PC-3 (cell line): Measurements from ENCODE around the gene PREX1. TPM values are rescaled to one million over a fixed set of nuclear protein-coding genes. Genes with fewer than 3 reads are reported as not detected.

Source experiments
- ATAC-seq: fragments of 200-7000 bp; cut with Tn5 transposase; 2 replicates; pipeline ENCODE4 v1.9.1; 2020; ENCODE audit warnings: mild to moderate bottlenecking, moderate library complexity
- BruUV-seq: library from RNA; stranded (reverse); fragments of 400-500 nt; replicated peaks from 2 replicates; lab custom pipeline; 2021; lab: Mats Ljungman, UMichigan
- CTCF ChIA-PET: fragments of 300-600 bp; sonication (Branson Sonifier 250); formaldehyde crosslinking; loops from one replicate; lab custom pipeline; 2022; ENCODE audit warnings: antibody characterized with exemption; lab: Charles Lee
- POLR2A ChIA-PET: fragments of 300-600 bp; sonication (Branson Sonifier 250); formaldehyde crosslinking; loops from one replicate; lab custom pipeline; 2022; ENCODE audit warnings: antibody characterized with exemption; ENCODE audit not compliant: unreplicated experiment; lab: Charles Lee
- DNase-seq: peaks from one replicate; pipeline ENCODE4 v3.0.0-alpha.2; 2015
- H2AFZ ChIP-seq: fragments of 300-600 bp; sonication (generic); 2 replicates; pipeline ENCODE4 v1.6.0; 2016; ENCODE audit warnings: antibody characterized with exemption, low read length
- H3F3A ChIP-seq: fragments of 300-600 bp; sonication (generic); one replicate; pipeline ENCODE4 v1.6.0; 2017; ENCODE audit warnings: antibody characterized with exemption, low read length, control low read depth, mild to moderate bottlenecking; ENCODE audit not compliant: unreplicated experiment
- H3K27ac ChIP-seq: fragments of 300-600 bp; sonication (generic); 2 replicates; pipeline ENCODE4 v1.5.1; 2016; ENCODE audit warnings: mild to moderate bottlenecking, low read length
- H3K27me3 ChIP-seq: fragments of 300-600 bp; sonication (generic); 2 replicates; pipeline ENCODE4 v1.6.1; 2016; ENCODE audit warnings: low read length, mixed read lengths
- H3K36me3 ChIP-seq: fragments of 300-600 bp; sonication (generic); 2 replicates; pipeline ENCODE4 v1.6.1; 2016; ENCODE audit warnings: low read depth, mixed run types, low read length, mixed read lengths
- H3K4me1 ChIP-seq: fragments of 300-600 bp; sonication (generic); 2 replicates; pipeline ENCODE4 v1.5.1; 2016; ENCODE audit warnings: low read length; ENCODE audit not compliant: insufficient read depth
- H3K4me2 ChIP-seq: fragments of 300-600 bp; sonication (generic); 2 replicates; pipeline ENCODE4 v1.6.0; 2016; ENCODE audit warnings: low read length
- H3K4me3 ChIP-seq: fragments of 300-600 bp; sonication (generic); 2 replicates; pipeline ENCODE4 v1.5.1; 2016; ENCODE audit warnings: mild to moderate bottlenecking, low read length, mixed read lengths
- H3K79me2 ChIP-seq: fragments of 300-600 bp; sonication (generic); 2 replicates; pipeline ENCODE4 v1.6.1; 2017; ENCODE audit warnings: low read length, mixed read lengths
- H3K9ac ChIP-seq: fragments of 300-600 bp; sonication (generic); 2 replicates; pipeline ENCODE4 v1.6.0; 2016; ENCODE audit warnings: mild to moderate bottlenecking, low read length
- H3K9me2 ChIP-seq: fragments of 300-600 bp; sonication (generic); replicated peaks from 2 replicates; pipeline ENCODE4 v1.6.1; 2016; ENCODE audit warnings: mixed run types, low read length, mixed read lengths
- H3K9me3 ChIP-seq: fragments of 300-600 bp; sonication (generic); 2 replicates; pipeline ENCODE4 v1.6.1; 2016; ENCODE audit warnings: low read length, mixed read lengths
- H4K20me1 ChIP-seq: fragments of 300-600 bp; sonication (generic); 2 replicates; pipeline ENCODE4 v1.6.1; 2016; ENCODE audit warnings: low read length, mixed read lengths
- CTCF ChIP-seq: fragments of 300-600 bp; sonication (generic); conservative IDR thresholded peaks from 2 replicates; pipeline ENCODE4 v1.5.1; 2017; ENCODE audit warnings: antibody characterized with exemption, low read depth, mild to moderate bottlenecking, low read length
- EZH2 ChIP-seq: fragments of 300-600 bp; sonication (generic); IDR thresholded peaks from one replicate; pipeline ENCODE4 v1.6.1; 2017; ENCODE audit warnings: antibody characterized with exemption, mild to moderate bottlenecking, low read length; ENCODE audit not compliant: unreplicated experiment
- EZH2phosphoT487 ChIP-seq: fragments of 300-600 bp; sonication (generic); IDR thresholded peaks from 2 replicates; pipeline ENCODE4 v1.6.1; 2018; ENCODE audit warnings: mild to moderate bottlenecking, antibody characterized with exemption, low read length, borderline replicate concordance
- intact Hi-C: fragments of 100-400 bp; cut with micrococcal nuclease; formaldehyde crosslinking; loops from 2 replicates; pipeline ENCODE4 v1.9.0; 2023
- total RNA-seq: library from RNA; depleted of rRNA; stranded (reverse); fragments of >200 nt; gene quantifications from 2 replicates; pipeline ENCODE4 v1.2.3, GENCODE V29; 2014

Gene PREX1
- total RNA-seq, 1 experiment from 2014 or later, result 22.1 TPM

- no peaks in the 10 kb centered on the region for H4K20me1 ChIP-seq
- DNase-seq (no peak), ATAC-seq (no peak)
- H3K4me3 ChIP-seq, result no peak overlapping the region
- no peaks in the 10 kb centered on the region for H3K36me3 ChIP-seq
- H3F3A ChIP-seq, result no peaks in the 10 kb centered on the region
- intact Hi-C loops, result no loop called here
- BruUV-seq, result no TSS peak
- H2AFZ ChIP-seq, result no peak overlapping the region
- H3K9me3 ChIP-seq, result 0 out of 2 replicates have a peak, but pooled peaks cover 6% of the 10 kb centered on the region
- H3K27ac ChIP-seq, result no peak overlapping the region
- no peaks in the 10 kb centered on the region for H3K79me2 ChIP-seq
- H3K4me2 ChIP-seq, result no peak overlapping the region
- TF ChIP-seq EZH2phosphoT487, result no peak
- H3K9ac ChIP-seq, result no peak overlapping the region
- H3K27me3 ChIP-seq, result peaks cover 32% of the 10 kb centered on the region
- ChIA-PET POLR2A (no interaction called here), CTCF (no interaction called here)
- no peaks in the 10 kb centered on the region for H3K9me2 ChIP-seq
- H3K4me1 ChIP-seq, result no peaks in the 10 kb centered on the region
These were observed 230.1 kb downstream of the PREX1 start for GRCh38 chr20:48597521-48598302.

- Histone ChIP-seq H3K27me3 (peaks cover 32% of the 10 kb centered on the region), H3K9me3 (no peaks in the 10 kb centered on the region), H2AFZ (no peak overlapping the region), H3K9ac (no peak overlapping the region), H3F3A (no peaks in the 10 kb centered on the region), H3K4me3 (no peak overlapping the region), H3K36me3 (no peaks in the 10 kb centered on the region), H3K9me2 (no peaks in the 10 kb centered on the region), H3K4me2 (no peak overlapping the region), H3K27ac (no peak overlapping the region), H3K79me2 (no peaks in the 10 kb centered on the region), H3K4me1 (no peaks in the 10 kb centered on the region), H4K20me1 (no peaks in the 10 kb centered on the region)
- BruUV-seq, result no TSS peak
- ATAC-seq, result no peak
- intact Hi-C loops, result no loop called here
- DNase-seq, result no peak
- POLR2A ChIA-PET, result no interaction called here
- CTCF ChIA-PET, result no interaction called here
- TF ChIP-seq EZH2phosphoT487 (no peak), CTCF (no peak), EZH2 (no peak)
These were observed 231.4 kb downstream of the PREX1 start for GRCh38 chr20:48596334-48596898.

- Histone ChIP-seq H3K79me2 (no peaks in the 10 kb centered on the region), H3K4me2 (no peak overlapping the region), H3K9me3 (no peaks in the 10 kb centered on the region), H2AFZ (no peak overlapping the region), H3K4me3 (no peak overlapping the region), H3F3A (no peaks in the 10 kb centered on the region), H3K27ac (no peak overlapping the region), H3K36me3 (no peaks in the 10 kb centered on the region), H3K9me2 (no peaks in the 10 kb centered on the region), H3K9ac (no peak overlapping the region), H4K20me1 (no peaks in the 10 kb centered on the region), H3K4me1 (no peaks in the 10 kb centered on the region), H3K27me3 (peaks cover 28% of the 10 kb centered on the region)
- no TSS peak for BruUV-seq
- DNase-seq (no peak), ATAC-seq (peak; percentile 69)
- ChIA-PET CTCF (no interaction called here), POLR2A (no interaction called here)
- TF ChIP-seq CTCF (no peak), EZH2phosphoT487 (no peak), EZH2 (no peak)
- intact Hi-C loops, result no loop called here
These were observed 232.1 kb downstream of the PREX1 start for GRCh38 chr20:48595495-48596333.
